Glutamatergic neuron (in vitro differentiated cells): ENCODE data around the gene PABPC3. TPM values are rescaled to one million over a fixed set of nuclear protein-coding genes. Genes with fewer than 3 reads are reported as not detected.

Experiments used
- DNase-seq: peaks from one replicate; pipeline ENCODE4 v3.0.0; 2022
- H3K27ac Mint-ChIP-seq: one replicate; pipeline ENCODE4 v1.8.0; 2020; ENCODE audit warnings: mild to moderate bottlenecking, mixed read lengths, inconsistent platforms; ENCODE audit not compliant: unreplicated experiment
- H3K27me3 Mint-ChIP-seq: one replicate; pipeline ENCODE4 v1.8.0; 2020; ENCODE audit warnings: mild to moderate bottlenecking, moderate library complexity, mixed read lengths, inconsistent platforms; ENCODE audit not compliant: unreplicated experiment
- H3K36me3 Mint-ChIP-seq: one replicate; pipeline ENCODE4 v1.8.0; 2020; ENCODE audit warnings: mild to moderate bottlenecking, mixed read lengths, inconsistent platforms; ENCODE audit not compliant: unreplicated experiment
- H3K4me1 Mint-ChIP-seq: one replicate; pipeline ENCODE4 v1.8.0; 2020; ENCODE audit warnings: mild to moderate bottlenecking, low read depth, mixed read lengths, inconsistent platforms; ENCODE audit not compliant: unreplicated experiment
- H3K4me3 Mint-ChIP-seq: one replicate; pipeline ENCODE4 v1.8.0; 2020; ENCODE audit warnings: mild to moderate bottlenecking, mixed read lengths, inconsistent platforms; ENCODE audit not compliant: unreplicated experiment
- H3K9me3 Mint-ChIP-seq: one replicate; pipeline ENCODE4 v1.8.0; 2020; ENCODE audit warnings: mild to moderate bottlenecking, moderate library complexity, mixed read lengths, inconsistent platforms; ENCODE audit not compliant: unreplicated experiment
- CTCF ChIP-seq: fragments of 200-600 bp; sonication (generic); IDR thresholded peaks from one replicate; pipeline ENCODE4 v1.5.0; 2021; ENCODE audit not compliant: partially characterized antibody, unreplicated experiment
- total RNA-seq: library from RNA; stranded (reverse); fragmentation: NEBNext Ultra II Directional; extraction: Animal tissue kit (Norgen Biotek cat#: 25700); gene quantifications from one replicate; pipeline ENCODE4 v1.2.1, GENCODE V29; 2021; ENCODE audit not compliant: unreplicated experiment

Gene PABPC3
- total RNA-seq, 1 donor from 2014 or later, result 0.22 TPM

- no peak overlapping the region for H3K27ac Mint-ChIP-seq
- DNase-seq, result peak; percentile 36
- H3K4me1 Mint-ChIP-seq, result peaks cover 1% of the 10 kb centered on the region
- no peak overlapping the region for H3K4me3 Mint-ChIP-seq
- no peaks in the 10 kb centered on the region for H3K36me3 Mint-ChIP-seq
- H3K9me3 Mint-ChIP-seq, result peaks cover 3% of the 10 kb centered on the region
- peak; percentile 77 for TF ChIP-seq CTCF
- H3K27me3 Mint-ChIP-seq, result peaks cover 2% of the 10 kb centered on the region
Measured at GRCh38 chr13:25085125-25085742, 10.7 kb upstream of the PABPC3 start.

GRCh38 chr13:25088562-25089221 lies 7.2 kb upstream of the PABPC3 start:
- DNase-seq, result no peak
- H3K27me3 Mint-ChIP-seq, result peaks cover 2% of the 10 kb centered on the region
- no peaks in the 10 kb centered on the region for H3K36me3 Mint-ChIP-seq
- TF ChIP-seq CTCF, result no peak
- H3K4me1 Mint-ChIP-seq, result peaks cover 1% of the 10 kb centered on the region
- H3K9me3 Mint-ChIP-seq, result peaks cover 2% of the 10 kb centered on the region
- no peak overlapping the region for H3K4me3 Mint-ChIP-seq
- no peak overlapping the region for H3K27ac Mint-ChIP-seq

- Mint-ChIP-seq H3K9me3 (no peaks in the 10 kb centered on the region), H3K36me3 (peaks cover 4% of the 10 kb centered on the region), H3K4me1 (no peaks in the 10 kb centered on the region), H3K27me3 (no peaks in the 10 kb centered on the region), H3K4me3 (no peak overlapping the region), H3K27ac (no peak overlapping the region)
- no peak for DNase-seq
- no peak for TF ChIP-seq CTCF
Measured at GRCh38 chr13:25097426-25097825, 1.5 kb downstream of the PABPC3 start.

- no peak for DNase-seq
- H3K36me3 Mint-ChIP-seq, result no peaks in the 10 kb centered on the region
- H3K4me1 Mint-ChIP-seq, result no peaks in the 10 kb centered on the region
- H3K27me3 Mint-ChIP-seq, result no peaks in the 10 kb centered on the region
- no peak for TF ChIP-seq CTCF
- no peak overlapping the region for H3K27ac Mint-ChIP-seq
- no peak overlapping the region for H3K4me3 Mint-ChIP-seq
- H3K9me3 Mint-ChIP-seq, result peaks cover 1% of the 10 kb centered on the region
Measured at GRCh38 chr13:25103711-25104110, 7.8 kb downstream of the PABPC3 start.

- DNase-seq, result no peak
- Mint-ChIP-seq H3K27ac (no peak overlapping the region), H3K27me3 (no peaks in the 10 kb centered on the region), H3K9me3 (peaks cover 3% of the 10 kb centered on the region), H3K36me3 (no peaks in the 10 kb centered on the region), H3K4me3 (no peak overlapping the region), H3K4me1 (no peaks in the 10 kb centered on the region)
- TF ChIP-seq CTCF, result no peak
Measured at GRCh38 chr13:25109341-25109740, 13.4 kb downstream of the PABPC3 start.
